ENCODE results near the gene LGALS9.
"Not testable (repeated sequence)": the region's sequence is repeated elsewhere in the genome, so short reads cannot be mapped to it uniquely, and the experiment has no call there.

LGALS9 gene

DNA sequence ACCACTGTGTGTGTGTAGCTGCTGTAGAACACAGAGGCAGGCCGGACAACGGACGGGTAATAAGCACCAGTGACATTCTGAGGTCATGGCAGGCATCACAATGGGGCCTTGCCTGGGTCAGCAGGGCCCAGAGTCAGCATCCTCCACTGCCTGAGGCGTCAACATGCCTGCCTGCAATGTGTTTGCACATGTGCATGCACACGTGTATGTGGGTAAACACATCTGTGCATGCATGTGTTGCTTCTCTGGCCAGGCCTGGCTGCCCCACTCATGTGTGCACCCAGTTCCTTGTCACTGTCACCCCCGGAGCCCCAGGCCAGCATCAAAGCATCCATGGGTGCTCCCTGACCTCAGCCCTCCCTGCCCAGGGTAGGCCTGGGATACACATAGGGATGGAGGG lies 43.3 kb downstream of the LGALS9 start:
- DNase-seq (ENCODE audit: low read depth in 3 of 3, low spot score in 1 of 3): no peak

DNA sequence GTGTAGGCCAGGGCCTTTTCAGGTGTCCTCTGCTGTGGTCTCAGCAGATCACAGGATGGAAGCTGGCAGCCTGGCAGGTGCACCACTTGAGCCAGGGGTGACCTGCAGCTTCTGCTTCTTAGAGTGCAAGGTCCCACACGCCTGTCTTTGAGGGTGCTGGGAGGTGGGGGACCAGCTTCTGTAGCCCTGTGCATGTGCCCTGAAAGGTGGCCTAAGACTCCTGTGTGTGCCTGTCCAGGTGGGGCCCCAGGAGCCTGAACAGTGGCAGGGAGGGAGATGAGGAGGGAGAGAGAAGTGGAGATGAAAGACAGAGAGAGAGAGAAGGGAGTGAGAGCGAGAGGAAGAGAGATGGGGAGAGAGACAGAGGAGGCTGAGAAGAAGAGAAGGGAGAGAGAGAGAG lies 46.2 kb downstream of the LGALS9 start:
- DNase-seq (ENCODE audit: low read depth in 3 of 3, low spot score in 1 of 3): no peak

- not testable (repeated sequence) for DNase-seq (ENCODE audit: low read depth in 3 of 3, low spot score in 1 of 3)
These were observed 55.3 kb downstream of the LGALS9 start for GRCh38 chr17:27686322-27686721.

GRCh38 chr17:27690882-27691281 lies 59.9 kb downstream of the LGALS9 start:
- no peak for DNase-seq (ENCODE audit: low read depth in 3 of 3, low spot score in 1 of 3)

DNA sequence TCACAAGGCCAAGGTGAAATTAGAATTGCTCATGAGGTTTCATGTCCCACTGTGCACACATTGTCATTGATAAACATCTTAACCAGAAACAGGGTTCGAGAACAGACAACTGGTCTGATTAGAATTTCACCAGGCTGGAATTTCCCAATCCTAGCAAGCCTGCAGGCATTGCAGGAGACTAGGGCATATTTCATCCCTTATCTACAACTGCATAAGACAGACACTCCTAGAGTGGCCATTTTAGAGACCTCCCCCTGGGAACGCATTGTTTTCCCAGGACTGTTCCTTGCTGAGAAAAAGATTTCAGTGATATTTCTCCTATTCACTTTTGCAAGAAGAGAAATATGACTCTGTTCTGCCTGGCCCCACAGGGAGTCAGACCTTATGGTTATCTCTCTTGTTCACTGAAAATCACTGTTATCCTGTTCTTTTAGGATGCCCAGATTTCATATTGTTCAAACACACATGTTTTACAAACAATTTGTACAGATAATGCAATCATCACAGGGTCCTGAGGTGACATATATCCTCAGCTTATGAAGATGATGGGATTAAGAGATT lies 64.3 kb downstream of the LGALS9 start:
- DNase-seq (ENCODE audit: low read depth in 3 of 3, low spot score in 1 of 3): not testable (repeated sequence)

All from stimulated activated CD4-positive, alpha-beta T cell treated with anti-CD3 and anti-CD28 coated beads, TNF-alpha, amount 100 ng/mL, for 1 hour (primary cell).